Measurements from ENCODE around the gene GRIK2. TPM values are rescaled to one million over a fixed set of nuclear protein-coding genes. Genes with fewer than 3 reads are reported as not detected.

GRIK2 gene
- total RNA-seq, 2 donors from 2014 or later = 0.92 to 2.0 TPM

DNA sequence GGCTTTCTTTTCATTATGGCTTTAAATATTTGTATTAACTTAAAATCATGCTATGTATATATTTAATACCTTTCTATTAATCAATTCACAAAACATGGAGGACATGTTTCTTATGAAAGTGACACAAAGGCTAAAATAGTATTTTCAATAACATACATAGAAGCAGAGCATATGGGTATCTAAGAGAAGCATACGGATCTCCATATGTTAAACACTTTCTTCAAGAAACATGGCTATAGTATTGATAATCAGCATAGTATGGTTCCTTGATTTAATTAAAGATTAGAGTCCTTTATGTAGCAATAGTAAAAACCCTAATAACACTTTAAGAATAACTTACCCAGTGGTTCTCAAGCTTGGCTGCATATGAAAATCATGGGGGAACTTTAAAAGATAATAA lies 58.5 kb downstream of the GRIK2 start:
- ATAC-seq (ENCODE audit: insufficient number of reproducible peaks, low FRiP score, low read depth) = no peak
- no peak overlapping the region for H3K4me3 ChIP-seq

DNA sequence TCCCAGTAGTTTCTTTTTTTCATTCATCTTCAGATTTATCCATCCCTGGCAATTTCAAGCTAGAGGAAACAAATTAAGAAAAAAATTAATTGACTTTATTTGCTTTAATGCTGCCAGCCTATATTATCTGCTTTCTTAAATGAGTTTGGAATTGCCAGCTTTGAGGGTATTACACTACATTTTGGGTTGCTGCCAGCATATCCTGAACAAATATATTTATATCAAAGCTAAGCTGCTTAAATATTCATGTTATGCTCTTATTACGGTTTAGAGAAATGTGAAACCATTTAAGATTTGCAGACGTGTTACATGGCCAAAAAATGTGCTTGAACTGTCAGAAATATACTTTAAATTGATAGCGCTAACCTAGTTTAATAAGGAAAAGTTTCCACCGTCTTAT lies 59.7 kb downstream of the GRIK2 start:
- H3K36me3 ChIP-seq = no peaks in the 10 kb centered on the region
- no peak overlapping the region for H3K4me3 ChIP-seq
- H3K4me1 ChIP-seq (ENCODE audit: control insufficient read depth in 1 of 2, low read depth in 2 of 2) = no peaks in the 10 kb centered on the region
- no peaks in the 10 kb centered on the region for H3K9me3 ChIP-seq
- H3K27ac ChIP-seq = no peak overlapping the region
- no peaks in the 10 kb centered on the region for H3K27me3 ChIP-seq (replicated peaks; ENCODE audit: insufficient read depth)
- TF ChIP-seq, protein P1, sequence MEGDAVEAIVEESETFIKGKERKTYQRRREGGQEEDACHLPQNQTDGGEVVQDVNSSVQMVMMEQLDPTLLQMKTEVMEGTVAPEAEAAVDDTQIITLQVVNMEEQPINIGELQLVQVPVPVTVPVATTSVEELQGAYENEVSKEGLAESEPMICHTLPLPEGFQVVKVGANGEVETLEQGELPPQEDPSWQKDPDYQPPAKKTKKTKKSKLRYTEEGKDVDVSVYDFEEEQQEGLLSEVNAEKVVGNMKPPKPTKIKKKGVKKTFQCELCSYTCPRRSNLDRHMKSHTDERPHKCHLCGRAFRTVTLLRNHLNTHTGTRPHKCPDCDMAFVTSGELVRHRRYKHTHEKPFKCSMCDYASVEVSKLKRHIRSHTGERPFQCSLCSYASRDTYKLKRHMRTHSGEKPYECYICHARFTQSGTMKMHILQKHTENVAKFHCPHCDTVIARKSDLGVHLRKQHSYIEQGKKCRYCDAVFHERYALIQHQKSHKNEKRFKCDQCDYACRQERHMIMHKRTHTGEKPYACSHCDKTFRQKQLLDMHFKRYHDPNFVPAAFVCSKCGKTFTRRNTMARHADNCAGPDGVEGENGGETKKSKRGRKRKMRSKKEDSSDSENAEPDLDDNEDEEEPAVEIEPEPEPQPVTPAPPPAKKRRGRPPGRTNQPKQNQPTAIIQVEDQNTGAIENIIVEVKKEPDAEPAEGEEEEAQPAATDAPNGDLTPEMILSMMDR (IDR thresholded peaks at IDR 0.05) = no peak
- ATAC-seq (ENCODE audit: insufficient number of reproducible peaks, low FRiP score, low read depth) (no peak), DNase-seq (ENCODE audit: low spot score) (no peak)

More for the DNA sequence above, 58.5 kb downstream of the GRIK2 start:
- H3K4me1 ChIP-seq (ENCODE audit: control insufficient read depth in 1 of 2, low read depth in 2 of 2) = no peaks in the 10 kb centered on the region
- H3K27me3 ChIP-seq (replicated peaks; ENCODE audit: insufficient read depth) = no peaks in the 10 kb centered on the region
- H3K9me3 ChIP-seq = no peaks in the 10 kb centered on the region
- TF ChIP-seq, protein P1 (IDR thresholded peaks at IDR 0.05) = no peak
- H3K27ac ChIP-seq = no peak overlapping the region
- DNase-seq (ENCODE audit: low spot score) = no peak
- H3K36me3 ChIP-seq = no peaks in the 10 kb centered on the region

- no peaks in the 10 kb centered on the region for H3K27me3 ChIP-seq (replicated peaks; ENCODE audit: insufficient read depth)
- ATAC-seq (ENCODE audit: insufficient number of reproducible peaks, low FRiP score, low read depth) = no peak
- H3K36me3 ChIP-seq = no peaks in the 10 kb centered on the region
- TF ChIP-seq, protein P1 (IDR thresholded peaks at IDR 0.05) = no peak
- H3K4me3 ChIP-seq = no peak overlapping the region
- no peaks in the 10 kb centered on the region for H3K9me3 ChIP-seq
- no peaks in the 10 kb centered on the region for H3K4me1 ChIP-seq (ENCODE audit: control insufficient read depth in 1 of 2, low read depth in 2 of 2)
- no peak overlapping the region for H3K27ac ChIP-seq
- no peak for DNase-seq (ENCODE audit: low spot score)
These were observed 60.7 kb downstream of the GRIK2 start for GRCh38 chr6:101454106-101454676.

- Histone ChIP-seq H3K9me3 (no peaks in the 10 kb centered on the region), H3K27ac (no peak overlapping the region), H3K27me3 (replicated peaks; ENCODE audit: insufficient read depth) (no peaks in the 10 kb centered on the region), H3K4me1 (ENCODE audit: control insufficient read depth in 1 of 2, low read depth in 2 of 2) (no peaks in the 10 kb centered on the region), H3K36me3 (no peaks in the 10 kb centered on the region), H3K4me3 (no peak overlapping the region)
- ATAC-seq (ENCODE audit: insufficient number of reproducible peaks, low FRiP score, low read depth) = no peak
- no peak for DNase-seq (ENCODE audit: low spot score)
- TF ChIP-seq, protein P1 (IDR thresholded peaks at IDR 0.05) = no peak
These were observed 64.8 kb downstream of the GRIK2 start for GRCh38 chr6:101458336-101458735.

GRCh38 chr6:101458826-101459225 lies 65.3 kb downstream of the GRIK2 start:
- DNase-seq (ENCODE audit: low spot score) (no peak), ATAC-seq (ENCODE audit: insufficient number of reproducible peaks, low FRiP score, low read depth) (no peak)
- Histone ChIP-seq H3K27me3 (replicated peaks; ENCODE audit: insufficient read depth) (no peaks in the 10 kb centered on the region), H3K9me3 (no peaks in the 10 kb centered on the region), H3K4me1 (ENCODE audit: control insufficient read depth in 1 of 2, low read depth in 2 of 2) (no peaks in the 10 kb centered on the region), H3K27ac (no peak overlapping the region), H3K36me3 (no peaks in the 10 kb centered on the region), H3K4me3 (no peak overlapping the region)
- TF ChIP-seq, protein P1 (IDR thresholded peaks at IDR 0.05) = no peak
